Smooth muscle cell (in vitro differentiated cells): ENCODE measurements around the gene DPP3. TPM values are rescaled to one million over a fixed set of nuclear protein-coding genes. Genes with fewer than 3 reads are reported as not detected.

ENCODE experiments used
- DNase-seq: peaks from one replicate; lab custom pipeline; 2025; ENCODE audit not compliant: unreplicated experiment; lab: John Stamatoyannopoulos, UW
- H2AFZ ChIP-seq: fragments of 200-600 bp; sonication (generic); 2 replicates; pipeline ENCODE4 v1.6.0; 2016; ENCODE audit warnings: antibody characterized with exemption, low read depth, mild to moderate bottlenecking
- H3F3A ChIP-seq: fragments of 200-600 bp; sonication (generic); 2 replicates; pipeline ENCODE4 v1.6.0; 2017; ENCODE audit warnings: antibody characterized with exemption, low read depth
- H3K27ac ChIP-seq: fragments of 200-600 bp; sonication (generic); 2 replicates; pipeline ENCODE4 v1.5.1; 2016; ENCODE audit warnings: low read depth, mild to moderate bottlenecking
- H3K27me3 ChIP-seq: fragments of 200-600 bp; sonication (generic); 2 replicates; pipeline ENCODE4 v1.6.1; 2016; ENCODE audit warnings: low read depth, mild to moderate bottlenecking
- H3K36me3 ChIP-seq: fragments of 200-600 bp; sonication (generic); 2 replicates; pipeline ENCODE4 v1.5.1; 2016; ENCODE audit warnings: low read depth
- H3K4me1 ChIP-seq: fragments of 200-600 bp; sonication (generic); 2 replicates; pipeline ENCODE4 v1.5.1; 2016; ENCODE audit warnings: low read depth
- H3K4me2 ChIP-seq: fragments of 200-600 bp; sonication (generic); 2 replicates; pipeline ENCODE4 v1.6.0; 2016; ENCODE audit warnings: mild to moderate bottlenecking
- H3K4me3 ChIP-seq: fragments of 200-600 bp; sonication (generic); 2 replicates; pipeline ENCODE4 v1.5.1; 2016; ENCODE audit warnings: mild to moderate bottlenecking
- H3K79me2 ChIP-seq: fragments of 200-600 bp; sonication (generic); 2 replicates; pipeline ENCODE4 v1.6.0; 2016; ENCODE audit warnings: low read depth, mild to moderate bottlenecking
- H3K9ac ChIP-seq: fragments of 200-600 bp; sonication (generic); 2 replicates; pipeline ENCODE4 v1.6.0; 2016; ENCODE audit warnings: low read depth
- H3K9me3 ChIP-seq: fragments of 200-600 bp; sonication (generic); replicated peaks from 2 replicates; pipeline ENCODE4 v1.5.1; 2016; ENCODE audit warnings: low read depth
- H4K20me1 ChIP-seq: fragments of 200-600 bp; sonication (generic); 2 replicates; pipeline ENCODE4 v1.6.0; 2016; ENCODE audit warnings: low read depth
- CTCF ChIP-seq: fragments of 200-600 bp; sonication (generic); IDR thresholded peaks from 2 replicates; pipeline ENCODE4 v1.5.1; 2017; ENCODE audit warnings: borderline replicate concordance, mild to moderate bottlenecking, antibody characterized with exemption; ENCODE audit not compliant: insufficient read depth, poor library complexity, severe bottlenecking
- WGBS: methylation state at CpG from one replicate; pipeline ENCODE4 v1.1.7; 2016; ENCODE audit warnings: low lambda C conversion rate; 5-methylcytosine and 5-hydroxymethylcytosine counted together
- polyA plus RNA-seq: library from polyadenylated mRNA; unstranded; fragments of >200 nt; fragmentation: Nextera tagmentation; extraction: Ambion mirVana; gene quantifications from 2 replicates; pipeline ENCODE4 v1.2.1, GENCODE V29; 2016
- total RNA-seq: library from RNA; depleted of rRNA; stranded (reverse); fragments of >200 nt; gene quantifications from 2 replicates; pipeline ENCODE4 v1.2.3, GENCODE V29; 2014

The DPP3 gene
- total and polyA plus RNA-seq, 2 experiments from 2014 or later: 34.6 to 40.1 TPM

- Histone ChIP-seq H3K9me3 (no peaks in the 10 kb centered on the region), H3K4me3 (no peak overlapping the region), H3K4me1 (no peaks in the 10 kb centered on the region), H3K9ac (no peak overlapping the region), H4K20me1 (no peaks in the 10 kb centered on the region), H3K4me2 (no peak overlapping the region), H3K27ac (no peak overlapping the region), H3K36me3 (peaks cover 5% of the 10 kb centered on the region), H2AFZ (no peak overlapping the region), H3K27me3 (no peaks in the 10 kb centered on the region), H3K79me2 (no peaks in the 10 kb centered on the region), H3F3A (no peaks in the 10 kb centered on the region)
- no peak for DNase-seq
- WGBS: 90% methylated on average over 10 of the region's 10 CpGs
- no peak for TF ChIP-seq CTCF
Observed at GRCh38 chr11:66492161-66492865, 12.1 kb downstream of the DPP3 start.

GRCh38 chr11:66493130-66493529 lies 12.9 kb downstream of the DPP3 start:
- 94% methylated on average over 10 of the region's 10 CpGs for WGBS

GRCh38 chr11:66494458-66494857 lies 14.2 kb downstream of the DPP3 start:
- H4K20me1 ChIP-seq: no peaks in the 10 kb centered on the region
- no peak for DNase-seq
- H3K9me3 ChIP-seq: no peaks in the 10 kb centered on the region
- peaks cover 5% of the 10 kb centered on the region for H3K36me3 ChIP-seq
- no peak overlapping the region for H3K9ac ChIP-seq
- no peaks in the 10 kb centered on the region for H3K79me2 ChIP-seq
- H3K4me2 ChIP-seq: no peak overlapping the region
- no peaks in the 10 kb centered on the region for H3K27me3 ChIP-seq
- no peaks in the 10 kb centered on the region for H3F3A ChIP-seq
- H3K27ac ChIP-seq: no peak overlapping the region
- no peaks in the 10 kb centered on the region for H3K4me1 ChIP-seq
- H3K4me3 ChIP-seq: no peak overlapping the region
- TF ChIP-seq CTCF: no peak
- H2AFZ ChIP-seq: no peak overlapping the region
- WGBS: 92% methylated on average over 7 of the region's 7 CpGs

More at GRCh38 chr11:66493130-66493529, 12.9 kb downstream of the DPP3 start:
- no peak for TF ChIP-seq CTCF
- Histone ChIP-seq H3K36me3 (peaks cover 5% of the 10 kb centered on the region), H3K9me3 (no peaks in the 10 kb centered on the region), H4K20me1 (no peaks in the 10 kb centered on the region), H3K4me1 (no peaks in the 10 kb centered on the region), H3K79me2 (no peaks in the 10 kb centered on the region), H3K4me2 (no peak overlapping the region), H3F3A (no peaks in the 10 kb centered on the region), H3K27ac (no peak overlapping the region), H3K27me3 (no peaks in the 10 kb centered on the region), H2AFZ (no peak overlapping the region), H3K4me3 (no peak overlapping the region), H3K9ac (no peak overlapping the region)
- no peak for DNase-seq

- H3K36me3 ChIP-seq: peaks cover 5% of the 10 kb centered on the region
- H3K4me1 ChIP-seq: no peaks in the 10 kb centered on the region
- no peak overlapping the region for H3K4me2 ChIP-seq
- no peaks in the 10 kb centered on the region for H3F3A ChIP-seq
- no peak overlapping the region for H3K9ac ChIP-seq
- no peak for TF ChIP-seq CTCF
- no peaks in the 10 kb centered on the region for H4K20me1 ChIP-seq
- no peak overlapping the region for H3K4me3 ChIP-seq
- H3K9me3 ChIP-seq: no peaks in the 10 kb centered on the region
- H2AFZ ChIP-seq: no peak overlapping the region
- no peak overlapping the region for H3K27ac ChIP-seq
- no peaks in the 10 kb centered on the region for H3K27me3 ChIP-seq
- DNase-seq: no peak
- WGBS: 92% methylated on average over 14 of the region's 14 CpGs
- no peaks in the 10 kb centered on the region for H3K79me2 ChIP-seq
Observed at GRCh38 chr11:66494935-66495334, 14.7 kb downstream of the DPP3 start.
